Tibial nerve (tissue), 4 donors: ENCODE measurements around the gene DGCR8.

ENCODE experiments used
- CTCF ChIP-seq, 5 experiments: fragments of 200-600 bp in 3 of 5; fragments of 450-650 bp in 2 of 5; sonication (generic) in 3 of 5; IDR thresholded peaks; one replicate each; pipeline ENCODE4 v1.5.1; 2016 to 2019; ENCODE audit warnings: antibody characterized with exemption in 5 of 5, mild to moderate bottlenecking in 3 of 5, moderate library complexity in 2 of 5
- EP300 ChIP-seq, 2 donors: sonication (generic); formaldehyde crosslinking; IDR thresholded peaks; one replicate each; pipeline ENCODE4 v1.6.1; 2017; ENCODE audit warnings: antibody characterized with exemption in 2 of 2, mild to moderate bottlenecking in 1 of 2
- POLR2A ChIP-seq, 2 donors: fragments of 450-650 bp; IDR thresholded peaks; one replicate each; pipeline ENCODE4 v1.6.1; 2017; ENCODE audit warnings: antibody characterized with exemption in 2 of 2, mild to moderate bottlenecking in 2 of 2, moderate library complexity in 2 of 2

GRCh38 chr22:20096574-20097420, 16.8 kb downstream of the DGCR8 start:
- TF ChIP-seq POLR2A (IDR thresholded peaks at IDR 0.05) (no peak), EP300 (IDR thresholded peaks at IDR 0.05) (no peak), CTCF (IDR thresholded peaks at IDR 0.05) (no peak)
